GM13976 (cell line): ENCODE results near the gene C1QTNF1.

Source experiments
- DNase-seq: peaks from one replicate; pipeline ENCODE4 v3.0.0; 2012; ENCODE audit warnings: low spot score
- in situ Hi-C: fragments of 300-500 bp; cut with MboI; formaldehyde crosslinking; loops from one replicate; pipeline ENCODE4 v1.12.0; 2022; ENCODE audit warnings: low sequenced_read_pairs, mixed read lengths, inconsistent platforms; ENCODE audit not compliant: unreplicated experiment
- TF ChIP-seq, protein P1 (sequence below): IDR thresholded peaks from 2 replicates; pipeline ENCODE4 v1.5.1; 2012; ENCODE audit warnings: borderline replicate concordance, mild to moderate bottlenecking; ENCODE audit not compliant: insufficient read depth; ENCODE audit errors: extremely low read depth, missing control alignments, control extremely low read depth

C1QTNF1 gene

DNA sequence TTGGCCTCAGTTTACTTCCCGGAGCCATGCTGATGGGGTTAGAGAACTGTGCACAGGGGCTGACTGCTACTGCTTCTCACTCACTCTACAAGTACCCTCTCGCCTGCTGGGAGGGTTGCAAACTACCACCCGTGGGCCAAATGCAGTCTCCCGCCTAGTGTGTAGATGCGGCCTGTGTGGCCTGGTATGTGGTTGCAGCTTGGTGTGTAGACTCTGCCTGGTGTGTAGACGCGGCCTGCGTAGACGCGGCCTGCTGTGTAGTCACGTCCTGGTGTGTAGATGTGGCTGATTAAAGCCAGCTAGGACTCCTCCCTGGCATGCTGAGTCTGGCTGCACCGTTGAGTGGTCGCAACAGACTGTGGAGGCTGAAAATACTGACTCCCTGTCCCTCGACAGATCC, 21.7 kb upstream of the C1QTNF1 start:
- DNase-seq: no peak
- TF ChIP-seq, protein P1, sequence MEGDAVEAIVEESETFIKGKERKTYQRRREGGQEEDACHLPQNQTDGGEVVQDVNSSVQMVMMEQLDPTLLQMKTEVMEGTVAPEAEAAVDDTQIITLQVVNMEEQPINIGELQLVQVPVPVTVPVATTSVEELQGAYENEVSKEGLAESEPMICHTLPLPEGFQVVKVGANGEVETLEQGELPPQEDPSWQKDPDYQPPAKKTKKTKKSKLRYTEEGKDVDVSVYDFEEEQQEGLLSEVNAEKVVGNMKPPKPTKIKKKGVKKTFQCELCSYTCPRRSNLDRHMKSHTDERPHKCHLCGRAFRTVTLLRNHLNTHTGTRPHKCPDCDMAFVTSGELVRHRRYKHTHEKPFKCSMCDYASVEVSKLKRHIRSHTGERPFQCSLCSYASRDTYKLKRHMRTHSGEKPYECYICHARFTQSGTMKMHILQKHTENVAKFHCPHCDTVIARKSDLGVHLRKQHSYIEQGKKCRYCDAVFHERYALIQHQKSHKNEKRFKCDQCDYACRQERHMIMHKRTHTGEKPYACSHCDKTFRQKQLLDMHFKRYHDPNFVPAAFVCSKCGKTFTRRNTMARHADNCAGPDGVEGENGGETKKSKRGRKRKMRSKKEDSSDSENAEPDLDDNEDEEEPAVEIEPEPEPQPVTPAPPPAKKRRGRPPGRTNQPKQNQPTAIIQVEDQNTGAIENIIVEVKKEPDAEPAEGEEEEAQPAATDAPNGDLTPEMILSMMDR: no peak
- in situ Hi-C loops: no loop called here

DNA sequence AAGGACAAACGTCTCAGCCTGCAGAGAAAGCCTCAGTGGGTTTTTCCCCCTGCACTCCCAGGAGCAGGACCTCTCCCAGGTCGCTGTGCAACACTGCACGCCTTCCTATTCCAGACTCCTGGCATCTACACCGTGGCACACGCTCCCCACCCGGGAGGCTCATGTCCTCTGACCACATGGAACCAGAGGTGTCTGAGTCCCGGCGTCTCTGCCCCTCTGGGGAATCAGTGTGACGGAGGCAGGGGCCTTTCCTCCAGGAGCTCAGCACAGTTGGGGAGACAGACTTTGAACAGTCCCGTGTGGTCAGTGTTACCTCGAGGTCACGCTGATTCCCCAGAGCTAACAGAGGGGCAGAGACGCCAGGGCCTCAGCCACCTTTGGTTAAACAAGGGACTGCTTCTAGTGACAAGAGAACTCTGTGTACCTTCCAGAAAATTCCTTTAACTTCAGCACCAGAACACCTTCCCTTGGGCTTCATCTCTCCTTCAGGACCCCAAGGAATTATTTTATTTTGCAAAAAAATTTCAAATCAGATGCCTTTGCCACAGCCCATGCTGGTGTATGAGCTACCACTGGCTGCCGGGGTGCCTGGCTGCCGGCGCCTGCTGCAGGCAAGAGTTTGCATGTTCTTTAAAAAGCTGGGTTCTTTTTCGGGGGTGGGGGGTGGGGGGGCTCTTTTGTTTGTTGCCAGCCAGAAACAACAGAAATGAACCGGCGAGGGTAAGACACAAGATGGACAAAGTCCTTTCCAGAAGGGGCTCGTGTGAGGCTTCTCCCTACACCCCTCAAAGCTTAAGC, 21.0 kb upstream of the C1QTNF1 start:
- in situ Hi-C loops: no loop called here
- TF ChIP-seq, protein P1: no peak
- peak; percentile 7 for DNase-seq

DNA sequence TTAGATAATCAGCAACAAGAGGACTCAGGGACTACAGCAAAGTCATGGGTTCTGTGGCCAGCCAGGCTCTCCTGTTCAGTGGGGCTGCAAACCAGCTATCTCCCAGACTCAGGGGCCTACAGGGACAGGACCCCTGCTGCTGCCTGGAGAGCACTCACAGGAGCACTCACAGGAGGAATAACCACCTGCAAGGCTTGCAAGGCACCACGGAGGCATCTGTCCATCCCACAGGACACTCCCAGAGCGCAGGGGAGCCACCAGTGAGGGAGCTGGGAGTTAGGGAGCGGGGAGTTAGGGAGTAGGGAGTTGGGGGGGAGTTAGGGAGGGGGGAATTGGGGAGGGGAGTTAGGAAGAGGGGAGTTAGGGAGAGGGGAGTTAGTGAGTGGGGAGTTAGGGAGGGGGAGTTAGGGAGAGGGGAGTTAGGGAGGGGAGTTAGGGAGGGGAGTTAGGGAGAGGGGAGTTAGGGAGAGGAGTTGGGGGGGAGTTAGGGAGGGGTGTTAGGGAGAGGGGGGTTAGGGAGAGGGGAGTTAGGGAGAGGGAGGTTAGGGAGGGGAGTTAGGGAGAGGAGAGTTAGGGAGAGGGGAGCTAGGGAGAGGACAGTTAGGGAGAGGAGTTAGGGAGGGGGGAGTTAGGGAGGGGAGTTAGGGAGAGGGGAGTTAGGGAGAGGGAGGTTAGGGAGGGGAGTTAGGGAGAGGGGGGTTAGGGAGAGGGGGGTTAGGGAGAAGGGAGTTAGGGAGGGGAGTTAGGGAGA, 20.1 kb upstream of the C1QTNF1 start:
- TF ChIP-seq, protein P1: no peak
- in situ Hi-C loops: no loop called here
- peak; percentile 16 for DNase-seq

DNA sequence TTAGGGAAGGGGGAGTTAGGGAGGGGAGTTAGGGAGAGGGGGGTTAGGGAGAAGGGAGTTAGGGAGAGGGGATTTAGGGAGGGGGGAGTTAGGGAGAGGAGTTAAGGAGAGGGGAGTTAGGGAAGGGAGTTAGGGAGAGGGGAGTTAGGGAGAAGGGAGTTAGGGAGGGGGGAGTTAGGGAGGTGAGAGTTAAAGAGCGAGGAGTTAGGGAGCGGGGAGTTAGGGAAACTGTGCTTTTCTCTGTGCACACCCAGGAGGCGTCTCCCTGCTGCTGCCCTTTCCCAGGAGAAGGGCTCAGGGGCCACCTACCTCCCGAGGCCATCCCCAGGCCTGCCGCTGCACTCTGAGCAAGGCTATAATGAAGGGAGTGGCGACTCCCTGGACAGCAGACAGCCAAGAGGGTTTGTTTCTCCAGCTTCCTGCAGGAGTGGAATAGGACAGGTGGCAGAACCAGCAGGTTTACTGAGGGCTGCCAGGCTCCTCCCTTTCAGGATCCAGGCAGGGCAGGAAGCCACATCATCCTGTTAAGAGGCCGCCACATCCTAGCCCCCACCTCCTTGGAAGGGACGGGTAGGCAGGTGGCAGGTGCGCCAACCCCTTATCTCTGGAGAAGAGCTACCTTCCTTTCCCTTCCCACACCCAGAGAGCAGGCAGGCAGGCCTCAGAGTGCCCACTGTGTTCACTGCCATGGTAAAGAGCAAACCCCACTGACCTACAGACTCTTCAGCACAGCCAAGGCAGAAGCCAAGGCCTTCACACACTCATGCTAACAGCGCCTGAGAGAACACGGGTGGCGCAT, 18.7 kb upstream of the C1QTNF1 start:
- TF ChIP-seq, protein P1: no peak
- in situ Hi-C loops: no loop called here
- DNase-seq: peak; percentile 17

DNA sequence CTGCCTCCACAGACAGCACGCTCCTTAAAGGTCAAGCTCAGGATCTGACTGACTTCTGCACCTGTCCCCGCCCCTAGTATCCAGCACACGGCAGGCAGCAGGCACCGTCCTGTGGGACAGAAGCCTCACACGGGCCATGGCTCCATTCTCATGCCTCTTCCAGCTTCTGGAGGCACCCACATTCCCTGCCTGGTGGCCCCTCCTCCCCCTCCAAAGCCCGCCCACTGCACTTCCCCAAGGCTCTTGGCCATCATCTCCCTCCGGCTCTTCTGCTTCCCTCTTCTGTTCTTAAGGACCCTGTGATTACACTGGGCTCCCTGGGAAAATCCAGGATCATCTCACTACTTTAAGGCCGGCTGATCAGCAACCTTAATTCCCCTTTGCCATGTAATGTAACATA, 17.9 kb upstream of the C1QTNF1 start:
- in situ Hi-C loops: no loop called here
- TF ChIP-seq, protein P1: no peak
- DNase-seq: no peak

DNA sequence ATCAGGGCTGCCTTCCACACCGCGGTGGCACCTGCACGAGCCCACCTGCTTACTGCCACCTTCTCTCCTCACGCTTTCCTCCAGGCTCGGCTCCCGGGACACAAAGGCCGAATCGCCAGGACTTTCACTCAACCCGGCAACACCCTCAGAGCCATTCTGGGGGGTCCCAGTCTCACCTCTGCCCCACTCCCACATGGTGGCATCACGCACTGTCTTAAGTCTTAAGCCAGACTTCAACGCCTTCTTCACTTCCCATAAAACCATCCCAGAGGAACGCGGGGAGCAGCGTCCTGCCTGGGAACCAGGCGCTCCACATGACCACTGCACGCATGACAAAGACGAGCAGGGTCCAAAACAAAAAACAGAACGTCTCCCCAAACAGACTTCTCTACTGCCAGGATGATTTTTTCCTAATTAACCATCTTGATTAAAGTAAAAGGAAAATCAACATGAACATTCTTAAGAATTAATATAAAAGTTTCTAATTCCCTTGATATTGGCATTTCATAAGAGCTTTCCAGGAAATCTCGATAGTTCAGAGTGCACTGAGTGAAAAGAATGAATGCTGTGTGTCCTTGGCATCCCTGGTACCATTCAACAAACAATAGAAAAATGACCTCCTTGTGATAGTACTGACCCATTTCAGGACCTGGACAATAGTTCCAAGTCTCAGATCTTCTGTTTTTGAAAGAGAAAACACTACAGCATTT, 17.0 kb upstream of the C1QTNF1 start:
- no peak for DNase-seq
- in situ Hi-C loops: no loop called here
- TF ChIP-seq, protein P1: no peak
